ENCODE results near the gene B3GALT6.

GRCh38 chr1:1225913-1226312 is 6.1 kb upstream of the B3GALT6 start:
- TF ChIP-seq CTCF (conservative IDR thresholded peaks at IDR 0.05 in 1 of 2, IDR thresholded peaks at IDR 0.05 in 1 of 2; ENCODE audit: low read depth in 1 of 2, low read length in 2 of 2) (no peak), EZH2 (IDR thresholded peaks at IDR 0.05; ENCODE audit: low read length, missing control alignments) (no peak)

Measured in fibroblast of lung (primary cell).